ENCODE data around the gene HNF1A. TPM values are rescaled to one million over a fixed set of nuclear protein-coding genes. Genes with fewer than 3 reads are reported as not detected.

Gene HNF1A
- total and polyA plus RNA-seq, 2 donors (not counting 1 experiment from before 2014, with no cell fraction given) = not detected

- ChIA-PET POLR2A (no interaction called here), CTCF (interaction anchor here (0.9 to 1.0 kb wide), 2 partner anchors 98 to 416 kb away, joined by 3 read pairs; no protein-coding TSS in a partner anchor)
- H3K4me2 ChIP-seq (replicated peaks; ENCODE audit: low read depth, low read length, poor library complexity, severe bottlenecking) = no peak overlapping the region
- H3K9me3 ChIP-seq (ENCODE audit: control extremely low read depth in 1 of 3, control insufficient read depth in 2 of 3, insufficient read depth in 1 of 3, low read length in 2 of 3) = peaks cover 0 to 4% (median 0%) of the 10 kb centered on the region in 3 donors
- intact Hi-C loops (cut with micrococcal nuclease) = no loop called here
- Mint-ChIP-seq H3K27me3 (peaks cover 15% of the 10 kb centered on the region), H3K9me3 (ENCODE audit: insufficient read depth) (no peaks in the 10 kb centered on the region), H3K4me3 (no peak overlapping the region), H3K27ac (no peak overlapping the region), H3K4me1 (no peaks in the 10 kb centered on the region)
- H2AFZ ChIP-seq (ENCODE audit: insufficient read depth, low read depth, low read length, poor library complexity, severe bottlenecking) = no peak overlapping the region
- ATAC-seq (ENCODE audit: low read depth) (no peak), DNase-seq (no peak)
- H4K20me1 ChIP-seq (ENCODE audit: control insufficient read depth, insufficient read depth, low read length, poor library complexity, severe bottlenecking) = no peaks in the 10 kb centered on the region
- no peak overlapping the region for H3K4me3 ChIP-seq (ENCODE audit: control extremely low read depth in 1 of 5, extremely low read depth in 1 of 5, insufficient read depth in 1 of 5, low read depth in 2 of 5, low read length in 4 of 5)
- no peak overlapping the region for H3K9ac ChIP-seq (ENCODE audit: low read length)
- no peaks in the 10 kb centered on the region for H3K4me1 ChIP-seq (ENCODE audit: control insufficient read depth in 2 of 2, insufficient read depth in 2 of 2, low read length in 2 of 2)
- peaks cover 1 to 5% of the 10 kb centered on the region in 2 experiments for H3K36me3 ChIP-seq (replicated peaks in 1 of 2; ENCODE audit: control extremely low read depth in 1 of 2, control insufficient read depth in 1 of 2, extremely low read depth in 1 of 2, insufficient read depth in 2 of 2, low read length in 1 of 2)
- 62% methylated on average over 2 of the region's 3 CpGs for WGBS (ENCODE audit: insufficient coverage)
- H3K27me3 ChIP-seq (replicated peaks in 1 of 4; ENCODE audit: control extremely low read depth in 1 of 4, control insufficient read depth in 3 of 4, insufficient read depth in 4 of 4, low read length in 3 of 4) = peaks cover 0 to 11% (median 0%) of the 10 kb centered on the region in 4 experiments
- H3K79me2 ChIP-seq (ENCODE audit: control insufficient read depth, insufficient read depth, low read length) = no peaks in the 10 kb centered on the region
- TF ChIP-seq CTCF (IDR thresholded peaks at IDR 0.05) = no peak
- no peak for TF ChIP-seq EZH2 (IDR thresholded peaks at IDR 0.05; ENCODE audit: borderline replicate concordance, insufficient read depth, low read depth, low read length, poor library complexity, severe bottlenecking)
- H3K27ac ChIP-seq (ENCODE audit: low read length in 2 of 2) = no peak overlapping the region
These were observed 20.1 kb downstream of the HNF1A start for GRCh38 chr12:120998435-120998834.

GRCh38 chr12:120999191-121000120 lies 21.1 kb downstream of the HNF1A start:
- Histone ChIP-seq H3K4me3 (ENCODE audit: control extremely low read depth in 1 of 5, extremely low read depth in 1 of 5, insufficient read depth in 1 of 5, low read depth in 2 of 5, low read length in 4 of 5) (no peak overlapping the region), H3K4me1 (ENCODE audit: control insufficient read depth in 2 of 2, insufficient read depth in 2 of 2, low read length in 2 of 2) (no peaks in the 10 kb centered on the region), H4K20me1 (ENCODE audit: control insufficient read depth, insufficient read depth, low read length, poor library complexity, severe bottlenecking) (no peaks in the 10 kb centered on the region), H3K36me3 (replicated peaks in 1 of 2; ENCODE audit: control extremely low read depth in 1 of 2, control insufficient read depth in 1 of 2, extremely low read depth in 1 of 2, insufficient read depth in 2 of 2, low read length in 1 of 2) (peaks cover 1 to 15% of the 10 kb centered on the region in 2 experiments), H3K9ac (ENCODE audit: low read length) (no peak overlapping the region), H3K27me3 (replicated peaks in 1 of 4; ENCODE audit: control extremely low read depth in 1 of 4, control insufficient read depth in 3 of 4, insufficient read depth in 4 of 4, low read length in 3 of 4) (peaks cover 0 to 7% (median 0%) of the 10 kb centered on the region in 4 experiments), H3K79me2 (ENCODE audit: control insufficient read depth, insufficient read depth, low read length) (no peaks in the 10 kb centered on the region), H3K4me2 (replicated peaks; ENCODE audit: low read depth, low read length, poor library complexity, severe bottlenecking) (no peak overlapping the region), H3K27ac (ENCODE audit: low read length in 2 of 2) (no peak overlapping the region), H3K9me3 (ENCODE audit: control extremely low read depth in 1 of 3, control insufficient read depth in 2 of 3, insufficient read depth in 1 of 3, low read length in 2 of 3) (peaks cover 0 to 4% (median 0%) of the 10 kb centered on the region in 3 donors), H2AFZ (ENCODE audit: insufficient read depth, low read depth, low read length, poor library complexity, severe bottlenecking) (no peak overlapping the region)
- TF ChIP-seq EZH2 (IDR thresholded peaks at IDR 0.05; ENCODE audit: borderline replicate concordance, insufficient read depth, low read depth, low read length, poor library complexity, severe bottlenecking) (no peak), CTCF (IDR thresholded peaks at IDR 0.05) (no peak)
- POLR2A ChIA-PET = no interaction called here
- H3K4me1 Mint-ChIP-seq = no peaks in the 10 kb centered on the region
- 68% methylated on average over 18 of the region's 23 CpGs for WGBS (ENCODE audit: insufficient coverage)
- CTCF ChIA-PET = no interaction called here
- intact Hi-C loops (cut with micrococcal nuclease) = no loop called here
- peaks cover 14% of the 10 kb centered on the region for H3K27me3 Mint-ChIP-seq
- ATAC-seq (ENCODE audit: low read depth) (no peak), DNase-seq (no peak)
- no peak overlapping the region for H3K27ac Mint-ChIP-seq
- no peaks in the 10 kb centered on the region for H3K9me3 Mint-ChIP-seq (ENCODE audit: insufficient read depth)
- H3K4me3 Mint-ChIP-seq = no peak overlapping the region
